Chondrocyte (in vitro differentiated cells): ENCODE measurements around the gene DENND1C. TPM values are rescaled to one million over a fixed set of nuclear protein-coding genes. Genes with fewer than 3 reads are reported as not detected.

Source experiments
- DNase-seq: peaks from one replicate; pipeline ENCODE4 v3.0.0; 2021; ENCODE audit warnings: mixed read lengths, low spot score
- H3K27ac Mint-ChIP-seq: one replicate; pipeline ENCODE4 v1.8.0; 2021; ENCODE audit warnings: mild to moderate bottlenecking, moderate library complexity, mixed read lengths; ENCODE audit not compliant: unreplicated experiment
- H3K27me3 Mint-ChIP-seq: 2 replicates; pipeline ENCODE4 v1.8.0; 2021; ENCODE audit warnings: low read depth, mixed read lengths
- H3K36me3 Mint-ChIP-seq: 2 replicates; pipeline ENCODE4 v1.8.0; 2021; ENCODE audit warnings: low read depth, mixed read lengths
- H3K4me1 Mint-ChIP-seq: 2 replicates; pipeline ENCODE4 v1.8.0; 2021; ENCODE audit warnings: low read depth, mild to moderate bottlenecking, mixed read lengths
- H3K4me3 Mint-ChIP-seq: one replicate; pipeline ENCODE4 v1.8.0; 2021; ENCODE audit warnings: mild to moderate bottlenecking, moderate library complexity, mixed read lengths; ENCODE audit not compliant: unreplicated experiment
- H3K9me3 Mint-ChIP-seq: 2 replicates; pipeline ENCODE4 v1.8.0; 2021; ENCODE audit warnings: low read depth, mixed read lengths
- total RNA-seq: library from RNA; stranded (reverse); gene quantifications from 3 replicates; pipeline ENCODE4 v1.2.1, GENCODE V29; 2021
- TF ChIP-seq, protein P1 (sequence below): fragments of 200-600 bp; sonication (generic); IDR thresholded peaks from 2 replicates; pipeline ENCODE4 v1.5.0; 2021; ENCODE audit warnings: antibody characterized with exemption, mild to moderate bottlenecking, moderate library complexity

The DENND1C gene
- total RNA-seq, 1 donor from 2014 or later: not detected

DNA sequence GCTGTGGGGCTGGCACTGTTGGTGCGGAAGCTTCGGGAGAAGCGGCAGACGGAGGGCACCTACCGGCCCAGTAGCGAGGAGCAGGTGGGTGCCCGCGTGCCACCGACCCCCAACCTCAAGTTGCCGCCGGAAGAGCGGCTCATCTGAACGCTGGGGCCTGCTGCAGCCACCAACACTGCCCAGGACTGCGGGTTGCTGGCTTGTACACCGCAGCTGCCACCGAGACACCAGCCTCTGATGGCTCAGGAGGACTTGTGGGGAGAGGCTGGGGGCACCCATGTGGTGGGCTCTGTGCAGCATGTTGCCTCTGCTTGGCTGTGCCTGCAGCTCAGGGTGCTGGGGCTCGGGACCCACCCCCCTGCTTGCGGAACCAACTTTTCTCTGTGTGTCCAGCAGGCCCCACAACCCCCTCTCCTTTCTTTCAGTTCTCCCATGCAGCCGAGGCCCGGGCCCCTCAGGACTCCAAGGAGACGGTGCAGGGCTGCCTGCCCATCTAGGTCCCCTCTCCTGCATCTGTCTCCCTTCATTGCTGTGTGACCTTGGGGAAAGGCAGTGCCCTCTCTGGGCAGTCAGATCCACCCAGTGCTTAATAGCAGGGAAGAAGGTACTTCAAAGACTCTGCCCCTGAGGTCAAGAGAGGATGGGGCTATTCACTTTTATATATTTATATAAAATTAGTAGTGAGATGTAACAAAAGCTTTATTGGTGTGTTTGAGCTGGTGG lies 14.9 kb downstream of the DENND1C start:
- H3K27ac Mint-ChIP-seq: no peak overlapping the region
- no peaks in the 10 kb centered on the region for H3K36me3 Mint-ChIP-seq
- H3K4me3 Mint-ChIP-seq: no peak overlapping the region
- H3K9me3 Mint-ChIP-seq: no peaks in the 10 kb centered on the region
- H3K4me1 Mint-ChIP-seq: peaks cover 4% of the 10 kb centered on the region
- DNase-seq: no peak
- TF ChIP-seq, protein P1, sequence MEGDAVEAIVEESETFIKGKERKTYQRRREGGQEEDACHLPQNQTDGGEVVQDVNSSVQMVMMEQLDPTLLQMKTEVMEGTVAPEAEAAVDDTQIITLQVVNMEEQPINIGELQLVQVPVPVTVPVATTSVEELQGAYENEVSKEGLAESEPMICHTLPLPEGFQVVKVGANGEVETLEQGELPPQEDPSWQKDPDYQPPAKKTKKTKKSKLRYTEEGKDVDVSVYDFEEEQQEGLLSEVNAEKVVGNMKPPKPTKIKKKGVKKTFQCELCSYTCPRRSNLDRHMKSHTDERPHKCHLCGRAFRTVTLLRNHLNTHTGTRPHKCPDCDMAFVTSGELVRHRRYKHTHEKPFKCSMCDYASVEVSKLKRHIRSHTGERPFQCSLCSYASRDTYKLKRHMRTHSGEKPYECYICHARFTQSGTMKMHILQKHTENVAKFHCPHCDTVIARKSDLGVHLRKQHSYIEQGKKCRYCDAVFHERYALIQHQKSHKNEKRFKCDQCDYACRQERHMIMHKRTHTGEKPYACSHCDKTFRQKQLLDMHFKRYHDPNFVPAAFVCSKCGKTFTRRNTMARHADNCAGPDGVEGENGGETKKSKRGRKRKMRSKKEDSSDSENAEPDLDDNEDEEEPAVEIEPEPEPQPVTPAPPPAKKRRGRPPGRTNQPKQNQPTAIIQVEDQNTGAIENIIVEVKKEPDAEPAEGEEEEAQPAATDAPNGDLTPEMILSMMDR: no peak
- H3K27me3 Mint-ChIP-seq: peaks cover 58% of the 10 kb centered on the region

DNA sequence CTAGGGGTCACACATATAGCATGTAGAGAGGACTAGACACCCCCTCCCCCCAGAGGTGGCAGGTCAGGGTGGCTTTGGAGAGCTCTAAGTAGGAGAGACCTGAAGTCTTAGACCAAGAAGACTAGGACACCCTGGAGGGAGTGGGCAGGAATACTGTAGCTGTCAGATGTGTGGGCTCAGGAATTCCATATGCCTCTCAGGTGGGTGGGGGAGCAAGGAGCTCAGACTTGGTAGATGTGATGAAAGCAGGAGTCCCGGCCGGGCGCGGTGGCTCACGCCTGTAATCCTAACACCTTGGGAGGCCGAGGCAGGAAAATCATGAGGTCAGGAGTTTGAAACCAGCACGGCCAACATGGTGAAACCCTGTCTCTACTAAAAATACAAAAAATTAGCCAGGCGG lies 15.9 kb downstream of the DENND1C start:
- Mint-ChIP-seq H3K27me3 (peaks cover 54% of the 10 kb centered on the region), H3K4me1 (peaks cover 4% of the 10 kb centered on the region), H3K36me3 (no peaks in the 10 kb centered on the region), H3K9me3 (no peaks in the 10 kb centered on the region), H3K4me3 (no peak overlapping the region), H3K27ac (no peak overlapping the region)
- TF ChIP-seq, protein P1: no peak
- no peak for DNase-seq

DNA sequence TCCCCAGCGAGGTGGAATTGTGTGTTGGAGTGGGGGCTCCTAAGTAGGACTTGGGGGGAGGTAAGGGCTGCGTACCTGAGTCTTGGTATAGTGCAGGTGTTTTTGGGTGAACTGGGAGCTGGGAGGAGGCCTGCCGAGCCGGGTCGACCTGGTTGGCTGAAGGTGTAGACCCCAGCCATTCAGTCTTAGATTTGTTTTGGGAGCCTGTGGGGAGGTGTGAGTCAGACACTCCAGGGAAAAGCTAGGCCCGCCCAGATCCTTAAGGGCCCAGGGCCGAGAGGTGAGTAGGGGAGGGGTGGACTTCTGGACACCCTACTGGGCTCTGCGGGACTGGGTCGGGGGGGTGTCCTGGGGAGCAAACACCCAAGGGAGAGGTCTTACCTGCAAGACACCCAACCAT lies 16.6 kb downstream of the DENND1C start:
- TF ChIP-seq, protein P1: no peak
- Mint-ChIP-seq H3K4me1 (peaks cover 9% of the 10 kb centered on the region), H3K27me3 (peaks cover 51% of the 10 kb centered on the region), H3K36me3 (no peaks in the 10 kb centered on the region), H3K4me3 (no peak overlapping the region), H3K27ac (no peak overlapping the region), H3K9me3 (no peaks in the 10 kb centered on the region)
- no peak for DNase-seq

- Mint-ChIP-seq H3K27ac (no peak within 1 kb of the TSS), H3K4me1 (peaks cover 10% of the 10 kb centered on the region), H3K9me3 (no peaks in the 10 kb centered on the region), H3K36me3 (no peaks in the 10 kb centered on the region), H3K4me3 (no peak within 1 kb of the TSS), H3K27me3 (peaks cover 47% of the 10 kb centered on the region)
- TF ChIP-seq, protein P1: no peak
- peak; percentile 92 for DNase-seq
Observed at GRCh38 chr19:6464070-6464873, 17.3 kb downstream of the DENND1C start, which contains the start of gene CRB3. TSS of gene CRB3 (plus strand) at chr19:6464271. CDS start at chr19:6464702, 431 bp downstream.

DNA sequence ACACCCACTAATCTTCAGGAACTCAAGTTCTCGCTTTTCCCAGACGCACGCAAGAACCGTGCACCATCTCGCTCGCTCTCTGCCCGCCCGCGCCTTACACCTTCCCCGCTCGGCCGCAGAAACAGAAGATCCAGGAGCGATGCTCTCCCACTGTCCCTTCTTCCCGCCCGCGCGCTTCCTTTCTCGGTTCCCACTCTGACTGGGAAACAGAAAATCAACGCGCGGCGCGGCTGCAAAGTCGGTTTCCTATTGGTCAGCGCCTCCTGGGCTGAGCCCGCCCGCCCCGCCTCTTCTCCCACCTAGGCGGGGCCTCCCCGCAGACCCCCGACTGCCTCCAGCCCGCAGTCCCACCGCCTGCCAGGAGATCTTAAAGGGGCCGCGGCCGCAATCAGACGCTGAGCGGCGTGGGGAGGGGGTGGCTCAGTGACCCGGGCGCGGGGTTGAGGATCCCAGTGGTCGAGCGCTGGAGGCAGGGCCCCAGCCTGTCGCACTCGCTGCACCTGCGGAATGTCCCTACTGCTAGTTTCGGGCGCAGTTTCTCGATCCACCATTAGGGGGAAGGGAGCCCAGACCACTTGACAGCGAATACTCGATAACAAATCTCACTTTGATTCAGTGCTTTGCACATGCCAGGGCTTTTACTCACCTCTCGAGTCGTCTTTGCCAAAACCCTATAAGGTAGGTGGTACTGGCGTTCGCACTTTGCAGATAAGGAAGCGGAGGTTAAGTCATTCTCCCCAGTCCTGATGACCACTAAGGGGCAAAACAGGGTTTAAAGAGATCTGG lies 21.3 kb downstream of the DENND1C start:
- H3K36me3 Mint-ChIP-seq: peaks cover 5% of the 10 kb centered on the region
- peaks cover 1% of the 10 kb centered on the region for H3K9me3 Mint-ChIP-seq
- peaks cover 18% of the 10 kb centered on the region for H3K27me3 Mint-ChIP-seq
- H3K4me1 Mint-ChIP-seq: peaks cover 22% of the 10 kb centered on the region
- peak overlapping the region; percentile 83 for H3K27ac Mint-ChIP-seq
- peak; percentile 99 for DNase-seq
- TF ChIP-seq, protein P1: peak; percentile 75
- peak overlapping the region; percentile 85 for H3K4me3 Mint-ChIP-seq
